NCI-H1694 (cell line): ENCODE measurements around the gene EMC9.

Experiments
- DNase-seq: peaks from one replicate; lab custom pipeline; 2025; lab: John Stamatoyannopoulos, UW

EMC9 gene

GRCh38 chr14:24141097-24141880 lies at the start of gene EMC9:
Gene EMC9, minus strand, starts transcription at chr14:24141591. Its CDS starts 287 bp downstream, at chr14:24141304.
- peak; percentile 100 for DNase-seq

DNA sequence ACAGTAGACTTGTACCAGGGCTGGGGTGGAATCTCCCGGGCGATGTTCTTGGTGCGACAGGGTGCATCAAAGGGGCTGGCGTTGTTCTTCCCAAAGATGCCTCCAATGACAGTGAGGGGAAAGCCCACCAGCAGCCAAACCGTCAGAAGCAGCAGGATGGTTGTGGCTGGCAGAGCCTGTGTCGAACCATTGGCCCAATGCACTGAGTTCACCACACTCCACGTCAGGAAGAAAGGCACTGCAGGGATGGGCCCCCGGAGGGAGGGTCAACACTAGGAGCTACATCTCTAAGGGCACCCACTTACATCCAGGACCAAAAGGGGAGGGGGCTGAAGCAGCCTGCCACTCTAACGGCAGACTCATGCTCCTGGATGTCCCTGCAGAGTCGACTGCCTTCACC lies 49.0 kb upstream of the EMC9 start:
- DNase-seq = no peak

DNA sequence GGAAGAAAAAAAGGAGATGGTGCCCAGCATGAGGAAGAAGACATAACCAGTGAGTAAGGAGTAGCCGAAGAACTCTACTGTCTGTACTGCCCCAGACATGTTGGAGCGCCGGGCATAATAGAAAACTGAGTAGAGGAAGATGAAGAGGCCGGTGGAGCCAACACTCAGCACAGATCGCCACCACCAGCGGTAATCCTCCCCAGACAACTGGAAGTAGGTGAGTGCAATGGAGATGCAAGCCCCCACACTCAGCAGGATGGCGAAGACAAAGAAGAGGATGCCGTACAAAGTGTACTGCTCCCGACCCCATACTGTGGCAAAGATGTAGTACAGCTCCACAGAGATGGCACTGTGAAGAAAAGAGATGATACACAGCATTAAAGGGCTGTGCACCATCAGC lies 48.1 kb upstream of the EMC9 start:
- DNase-seq = no peak

- no peak for DNase-seq
Observed at GRCh38 chr14:24189059-24189375, 47.6 kb upstream of the EMC9 start.

GRCh38 chr14:24188251-24189058 lies 47.1 kb upstream of the EMC9 start, which contains the start of gene IPO4:
Gene IPO4, minus strand, starts transcription at chr14:24188816. Its CDS starts 29 bp downstream, at chr14:24188787.
- DNase-seq = peak; percentile 97

DNA sequence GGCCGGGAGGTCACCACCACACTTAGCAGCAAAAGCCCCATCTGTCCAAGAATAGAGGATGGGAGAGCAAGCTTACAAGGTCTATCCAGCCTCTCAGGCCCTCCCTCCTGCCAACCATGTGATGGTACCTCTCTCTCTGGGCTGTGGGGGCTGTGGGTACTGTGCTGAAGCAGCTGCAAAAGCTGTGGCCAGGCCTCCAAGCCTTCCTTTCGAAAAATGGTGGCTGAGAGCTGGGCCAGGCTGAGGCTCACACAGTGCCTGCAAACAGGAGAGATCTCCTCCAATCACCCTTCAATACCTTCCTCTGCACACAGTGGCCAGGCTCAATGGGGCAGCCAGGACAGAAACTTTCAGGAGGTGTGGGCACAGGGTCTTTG lies 46.1 kb upstream of the EMC9 start:
- no peak for DNase-seq

DNA sequence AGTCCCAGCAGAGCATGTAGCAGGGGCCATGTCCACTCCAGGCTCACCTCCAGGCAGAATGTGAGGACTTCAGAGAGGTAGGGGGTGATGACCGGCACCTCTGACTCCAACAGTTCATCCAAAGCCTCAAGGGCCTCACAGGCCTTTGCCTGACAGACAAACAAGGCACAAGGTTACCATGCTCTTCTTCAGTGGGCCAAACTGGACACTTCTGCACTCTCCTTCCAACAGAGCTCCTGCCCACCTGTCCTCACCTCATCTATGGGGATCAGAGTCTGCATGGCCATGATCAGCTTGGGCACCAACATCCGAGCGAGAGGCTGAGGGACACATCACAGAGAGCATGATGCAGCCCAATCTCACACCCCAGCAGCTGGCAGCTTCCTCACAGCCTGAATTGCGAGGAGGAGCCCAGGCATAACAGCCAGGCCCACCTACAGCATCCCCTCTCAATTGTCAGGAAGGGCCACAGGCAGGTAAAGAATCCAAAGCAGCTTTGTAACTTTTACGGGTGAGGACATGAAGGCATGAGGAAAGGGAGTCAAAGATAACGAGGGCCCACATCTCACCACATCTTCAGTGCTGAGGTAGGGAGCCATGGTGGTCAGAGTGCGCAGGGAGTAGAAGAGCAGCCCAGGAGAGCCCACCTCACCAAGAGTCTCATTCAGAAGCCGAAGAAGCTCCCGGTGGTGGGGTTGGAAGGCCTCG lies 45.6 kb upstream of the EMC9 start:
- DNase-seq = no peak

- DNase-seq = no peak
Observed at GRCh38 chr14:24185741-24186140, 44.4 kb upstream of the EMC9 start.

DNA sequence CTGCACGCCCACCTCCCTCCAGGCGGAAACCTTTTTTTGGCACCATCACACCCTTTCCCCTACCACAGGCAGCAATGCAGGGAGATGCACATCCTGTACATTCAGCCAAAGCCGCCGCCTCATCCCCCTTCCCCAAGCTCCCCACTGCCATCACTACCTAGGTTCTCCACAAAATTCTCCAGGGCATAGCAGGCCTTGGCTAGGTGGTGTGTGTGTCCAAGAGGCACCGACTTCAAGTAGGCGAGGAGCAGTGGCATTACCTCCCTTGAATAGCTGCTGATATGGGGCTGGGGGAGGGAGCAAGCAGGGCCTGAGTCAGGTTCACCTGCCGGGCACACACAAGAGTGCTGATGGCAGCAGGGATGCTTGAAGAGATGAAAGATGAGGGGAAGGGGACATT lies 43.6 kb upstream of the EMC9 start:
- no peak for DNase-seq

DNA sequence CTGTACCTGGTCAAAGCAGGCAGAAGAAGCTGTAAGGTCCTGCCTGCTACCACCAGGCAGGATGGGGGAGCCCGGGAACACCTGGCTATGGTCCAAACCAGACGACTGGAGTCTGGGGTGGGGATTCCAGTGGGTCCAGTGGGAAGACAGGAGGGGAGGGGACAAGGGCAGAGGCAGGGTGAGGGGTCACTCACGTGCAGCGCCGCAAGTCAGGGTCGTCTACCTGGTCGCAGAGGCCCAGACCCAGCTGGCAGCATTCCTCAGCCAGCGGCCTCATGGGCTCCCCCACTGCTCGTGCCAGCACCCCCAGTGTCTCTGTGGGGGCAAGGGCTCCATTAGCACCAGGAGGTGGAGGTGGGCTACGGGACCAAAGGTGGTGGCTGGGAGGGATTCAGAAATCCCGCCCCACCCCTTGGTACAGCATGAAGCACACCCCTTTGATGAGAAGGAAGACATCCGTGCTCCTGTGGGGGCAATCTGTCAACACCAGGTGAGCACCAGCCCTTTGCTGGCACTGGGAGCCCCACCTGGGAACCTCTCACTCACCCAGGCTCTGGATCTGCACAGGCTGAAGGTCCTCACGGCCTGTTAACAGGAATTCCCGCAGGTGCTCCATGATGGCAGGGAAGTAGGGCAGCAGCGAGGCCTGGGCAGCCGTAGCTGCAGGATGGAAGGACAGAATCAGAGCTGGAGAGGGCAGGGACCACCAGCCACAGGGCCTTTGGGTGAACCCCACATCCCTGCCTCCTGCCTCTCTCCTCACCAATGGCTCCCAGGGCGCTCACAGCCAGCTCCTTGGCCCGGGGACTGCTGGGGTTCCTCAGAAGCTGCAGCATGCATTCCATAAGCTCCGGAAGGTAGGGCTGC lies 42.9 kb upstream of the EMC9 start:
- no peak for DNase-seq

GRCh38 chr14:24183014-24183481 lies 41.7 kb upstream of the EMC9 start:
- DNase-seq = no peak

GRCh38 chr14:24182110-24182882 lies 40.9 kb upstream of the EMC9 start:
- no peak for DNase-seq

DNA sequence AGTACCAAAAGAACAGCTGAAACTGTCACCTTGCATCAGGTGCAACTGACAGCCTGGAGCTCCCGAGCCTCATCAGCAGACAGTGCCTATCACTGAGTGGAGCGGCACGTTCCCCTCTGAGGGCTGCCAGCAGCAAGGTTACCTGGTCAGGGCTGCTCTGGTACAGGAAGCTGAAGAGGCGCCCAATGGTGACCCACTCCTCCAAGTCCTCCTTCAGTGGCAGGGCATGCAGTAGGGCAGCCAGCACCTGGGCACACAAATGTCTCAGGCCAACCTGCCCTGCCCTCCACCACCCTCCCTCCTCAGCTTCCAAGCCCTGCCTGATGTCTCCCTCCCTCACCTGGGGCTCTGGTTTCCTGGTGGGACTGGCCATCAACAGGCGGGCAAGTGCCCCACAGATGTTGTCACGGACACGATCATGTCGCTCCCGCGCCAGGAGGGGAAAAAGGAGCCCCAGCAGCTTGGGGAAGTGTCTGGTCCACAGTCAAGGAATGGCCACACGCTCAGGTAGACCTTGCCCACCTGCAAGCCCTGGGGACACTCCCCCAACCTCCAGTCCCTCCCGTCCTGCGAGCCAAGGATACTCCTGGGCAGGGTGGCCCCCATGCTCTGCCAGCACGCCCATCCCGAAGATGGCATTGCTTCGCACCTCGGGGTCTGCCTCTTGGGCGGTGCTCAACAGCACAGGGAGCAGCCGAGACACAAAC lies 40.1 kb upstream of the EMC9 start:
- no peak for DNase-seq

GRCh38 chr14:24179961-24180796 lies 38.8 kb upstream of the EMC9 start:
- no peak for DNase-seq

- DNase-seq = no peak
Observed at GRCh38 chr14:24179294-24179960, 38.0 kb upstream of the EMC9 start.

- no peak for DNase-seq
Observed at GRCh38 chr14:24178399-24179178, 37.2 kb upstream of the EMC9 start.

- no peak for DNase-seq
Observed at GRCh38 chr14:24177891-24178290, 36.5 kb upstream of the EMC9 start.
